Nephron progenitor cell (in vitro differentiated cells): ENCODE data around the gene ZNF385B.
A peak's percentile ranks its signal among the peaks of the same experiment; 100 is the strongest.

Source experiments
- DNase-seq: peaks from one replicate; pipeline ENCODE4 v3.0.0; 2021
- H3K27ac Mint-ChIP-seq: 2 replicates; pipeline ENCODE4 v1.8.0; 2021; ENCODE audit warnings: mild to moderate bottlenecking, moderate library complexity, mixed read lengths
- H3K27me3 Mint-ChIP-seq: 2 replicates; pipeline ENCODE4 v1.8.0; 2021; ENCODE audit warnings: mild to moderate bottlenecking, low read depth, mixed read lengths; ENCODE audit not compliant: poor library complexity
- H3K36me3 Mint-ChIP-seq: 2 replicates; pipeline ENCODE4 v1.8.0; 2021; ENCODE audit warnings: low read depth, mixed read lengths
- H3K4me1 Mint-ChIP-seq: 2 replicates; pipeline ENCODE4 v1.8.0; 2021; ENCODE audit warnings: mixed read lengths
- H3K4me3 Mint-ChIP-seq: 2 replicates; pipeline ENCODE4 v1.8.0; 2021; ENCODE audit warnings: mild to moderate bottlenecking, moderate library complexity, mixed read lengths
- H3K9me3 Mint-ChIP-seq: 2 replicates; pipeline ENCODE4 v1.8.0; 2021; ENCODE audit warnings: mild to moderate bottlenecking, moderate library complexity, mixed read lengths
- CTCF ChIP-seq: fragments of 200-600 bp; sonication (generic); IDR thresholded peaks from 2 replicates; pipeline ENCODE4 v1.5.0; 2021; ENCODE audit warnings: antibody characterized with exemption

ZNF385B gene

GRCh38 chr2:179571721-179572120, 289.7 kb downstream of the ZNF385B start:
- H3K27ac Mint-ChIP-seq, result no peak overlapping the region
- no peaks in the 10 kb centered on the region for H3K9me3 Mint-ChIP-seq
- TF ChIP-seq CTCF, result no peak
- no peaks in the 10 kb centered on the region for H3K36me3 Mint-ChIP-seq
- no peak for DNase-seq
- peaks cover 11% of the 10 kb centered on the region for H3K4me1 Mint-ChIP-seq
- H3K4me3 Mint-ChIP-seq, result no peak overlapping the region
- no peaks in the 10 kb centered on the region for H3K27me3 Mint-ChIP-seq

DNA sequence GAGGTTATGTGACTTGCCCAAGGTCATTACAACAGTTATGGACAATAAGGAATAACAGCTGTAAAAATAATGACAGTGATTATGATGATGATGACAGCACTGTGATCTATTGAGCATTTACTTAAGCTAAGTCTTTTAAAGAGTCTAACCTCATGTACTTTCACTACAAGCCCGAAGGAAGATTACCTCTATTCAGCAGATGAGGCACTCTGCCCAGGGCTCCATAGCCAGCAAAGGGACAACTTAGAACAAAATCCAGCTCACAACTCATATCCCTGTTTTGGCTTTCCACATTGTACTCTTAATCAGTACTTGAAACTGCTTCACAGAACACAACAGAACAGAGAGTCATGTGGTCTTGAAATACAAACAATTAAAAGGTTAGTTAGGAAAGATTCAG, 290.2 kb downstream of the ZNF385B start:
- no peak for DNase-seq
- no peak for TF ChIP-seq CTCF
- Mint-ChIP-seq H3K4me3 (no peak overlapping the region), H3K36me3 (no peaks in the 10 kb centered on the region), H3K4me1 (peaks cover 11% of the 10 kb centered on the region), H3K9me3 (no peaks in the 10 kb centered on the region), H3K27ac (no peak overlapping the region), H3K27me3 (no peaks in the 10 kb centered on the region)

- no peaks in the 10 kb centered on the region for H3K9me3 Mint-ChIP-seq
Observed at GRCh38 chr2:179569831-179570233, 291.6 kb downstream of the ZNF385B start.

GRCh38 chr2:179565807-179566206, 295.6 kb downstream of the ZNF385B start:
- Mint-ChIP-seq H3K4me1 (peaks cover 33% of the 10 kb centered on the region), H3K36me3 (no peaks in the 10 kb centered on the region), H3K9me3 (no peaks in the 10 kb centered on the region), H3K4me3 (no peak overlapping the region), H3K27ac (no peak overlapping the region), H3K27me3 (no peaks in the 10 kb centered on the region)
- no peak for TF ChIP-seq CTCF
- no peak for DNase-seq

More at GRCh38 chr2:179569831-179570233, 291.6 kb downstream of the ZNF385B start:
- Mint-ChIP-seq H3K36me3 (no peaks in the 10 kb centered on the region), H3K27me3 (no peaks in the 10 kb centered on the region), H3K4me1 (peaks cover 17% of the 10 kb centered on the region), H3K4me3 (no peak overlapping the region), H3K27ac (no peak overlapping the region)
- no peak for DNase-seq
- no peak for TF ChIP-seq CTCF

- peaks cover 34% of the 10 kb centered on the region for H3K4me1 Mint-ChIP-seq
- DNase-seq, result no peak
- no peaks in the 10 kb centered on the region for H3K36me3 Mint-ChIP-seq
- no peaks in the 10 kb centered on the region for H3K9me3 Mint-ChIP-seq
- H3K4me3 Mint-ChIP-seq, result no peak overlapping the region
- no peak overlapping the region for H3K27ac Mint-ChIP-seq
- TF ChIP-seq CTCF, result no peak
- H3K27me3 Mint-ChIP-seq, result peaks cover 4% of the 10 kb centered on the region
Observed at GRCh38 chr2:179562330-179562885, 299.0 kb downstream of the ZNF385B start.

- peaks cover 31% of the 10 kb centered on the region for H3K4me1 Mint-ChIP-seq
- TF ChIP-seq CTCF, result no peak
- DNase-seq, result no peak
- peaks cover 4% of the 10 kb centered on the region for H3K27me3 Mint-ChIP-seq
- peak overlapping the region; percentile 8 for H3K4me3 Mint-ChIP-seq
- no peaks in the 10 kb centered on the region for H3K9me3 Mint-ChIP-seq
- no peaks in the 10 kb centered on the region for H3K36me3 Mint-ChIP-seq
- H3K27ac Mint-ChIP-seq, result no peak overlapping the region
Observed at GRCh38 chr2:179561702-179562101, 299.7 kb downstream of the ZNF385B start.
